HepG2 (cell line): ENCODE data around the gene NT5DC1.

Experiments used
- CHD2 ChIP-seq: IDR thresholded peaks from 2 replicates; pipeline ENCODE4 v1.6.1; 2011; ENCODE audit warnings: low read depth, low read length, improper control_type of control experiment
- CSRNP1 ChIP-seq: sonication (generic); formaldehyde crosslinking; IDR thresholded peaks from 2 replicates; pipeline ENCODE4 v1.8.1; 2023; ENCODE audit warnings: mild to moderate bottlenecking, missing genetic modification reagents
- FOXP4 ChIP-seq: sonication (generic); formaldehyde crosslinking; IDR thresholded peaks from 2 replicates; pipeline ENCODE4 v1.4.0; 2020; ENCODE audit warnings: missing genetic modification reagents
- GMEB2 ChIP-seq: IDR thresholded peaks from 2 replicates; pipeline ENCODE4 v1.6.1; 2016; ENCODE audit warnings: missing biosample characterization, missing genetic modification reagents, low read depth
- HOXA3 ChIP-seq: sonication (generic); formaldehyde crosslinking; IDR thresholded peaks from 2 replicates; pipeline ENCODE4 v1.5.0; 2020; ENCODE audit warnings: missing genetic modification reagents
- JUNB ChIP-seq: sonication (generic); formaldehyde crosslinking; IDR thresholded peaks from 2 replicates; pipeline ENCODE4 v1.8.0; 2022; ENCODE audit warnings: missing genetic modification reagents, mild to moderate bottlenecking, borderline replicate concordance
- ZBTB4 ChIP-seq: sonication (generic); formaldehyde crosslinking; IDR thresholded peaks from 2 replicates; pipeline ENCODE4 v1.4.0; 2020; ENCODE audit warnings: missing genetic modification reagents, mild to moderate bottlenecking, borderline replicate concordance
- ZFP91 ChIP-seq: sonication (generic); formaldehyde crosslinking; IDR thresholded peaks from 2 replicates; pipeline ENCODE4 v1.9.0; 2022; ENCODE audit warnings: missing genetic modification reagents, mild to moderate bottlenecking, borderline replicate concordance

GRCh38 chr6:116102873-116103272 is 2.2 kb downstream of the NT5DC1 start:
- no peak for TF ChIP-seq ZFP91 (CRISPR knock-in tag)
- no peak for TF ChIP-seq HOXA3 (CRISPR knock-in tag)
- TF ChIP-seq CHD2 = no peak
- no peak for TF ChIP-seq GMEB2
- TF ChIP-seq ZBTB4 = no peak
- no peak for TF ChIP-seq FOXP4 (CRISPR knock-in tag)
- TF ChIP-seq JUNB (CRISPR knock-in tag) = no peak
- no peak for TF ChIP-seq CSRNP1 (CRISPR knock-in tag)
